HepG2 (cell line): ENCODE data around the gene LRIG1. TPM values are rescaled to one million over a fixed set of nuclear protein-coding genes. Genes with fewer than 3 reads are reported as not detected.

Experiments
- ATAC-seq: fragments of 200-7000 bp; cut with Tn5 transposase; 3 replicates; pipeline ENCODE4 v1.9.1; 2020; ENCODE audit warnings: mild to moderate bottlenecking, moderate library complexity
- BruUV-seq: library from RNA; stranded (reverse); fragments of 400-500 nt; replicated peaks from 2 replicates; lab custom pipeline; 2021; lab: Mats Ljungman, UMichigan
- CTCF ChIA-PET: fragments of 300-600 bp; formaldehyde crosslinking; extraction: SDS; loops from one replicate; lab custom pipeline; 2021; ENCODE audit warnings: low total read pairs, inconsistent platforms, low intra/inter-chr PET ratio; lab: Yijun Ruan, JAX
- POLR2A ChIA-PET: fragments of 350-600 bp; sonication (Branson Sonifier 250); formaldehyde crosslinking; loops from one replicate; lab custom pipeline; 2020; ENCODE audit warnings: antibody characterized with exemption, inconsistent platforms; lab: Yijun Ruan, JAX
- DNase-seq: peaks from one replicate; pipeline ENCODE4 v3.0.0-alpha.2; 2015; ENCODE audit warnings: low spot score
- FAIRE-seq: peaks from 3 replicates; lab custom pipeline; 2011; peaks lifted over from hg19 to GRCh38; lab: Jason Lieb, UNC
- H2AFZ ChIP-seq: one replicate; pipeline ENCODE4 v1.6.1; 2011; ENCODE audit warnings: low read length, inconsistent platforms
- H3K27ac ChIP-seq: fragments of 300-600 bp; 3 replicates; pipeline ENCODE4 v1.8.0; 2011; ENCODE audit warnings: mixed run types, mild to moderate bottlenecking, mixed read lengths, low read length, inconsistent platforms; ENCODE audit not compliant: insufficient read depth; ENCODE audit errors: extremely low read length
- H3K27me3 ChIP-seq, 2 experiments: fragments of 200-600 bp in 1 of 2; 2 replicates in 1 of 2; 3 replicates in 1 of 2; pipeline versions ENCODE4 v1.6.0 to v1.8.0; 2011; ENCODE audit warnings: low read length in 2 of 2, mild to moderate bottlenecking in 2 of 2, moderate library complexity in 2 of 2, inconsistent platforms in 1 of 2; ENCODE audit not compliant: insufficient read depth in 2 of 2, control insufficient read depth in 1 of 2
- H3K36me3 ChIP-seq, 2 experiments: fragments of 200-600 bp in 1 of 2; replicated peaks in 1 of 2; 2 replicates in 1 of 2; 3 replicates in 1 of 2; pipeline versions ENCODE4 v1.5.1 to v1.8.0; 2011; ENCODE audit warnings: low read length in 2 of 2, inconsistent platforms in 1 of 2; ENCODE audit not compliant: insufficient read depth in 2 of 2, control insufficient read depth in 1 of 2
- H3K4me1 ChIP-seq: 2 replicates; pipeline ENCODE4 v1.5.1; 2012; ENCODE audit warnings: low read length, inconsistent platforms; ENCODE audit not compliant: insufficient read depth
- H3K4me2 ChIP-seq: 2 replicates; pipeline ENCODE4 v1.6.0; 2011; ENCODE audit warnings: low read depth, low read length, inconsistent platforms
- H3K4me3 ChIP-seq, 3 experiments: fragments of 200-600 bp in 1 of 3; sonication (generic), shearing (Covaris generic) in 1 of 3; replicated peaks in 1 of 3; 2 replicates each; pipeline ENCODE4 v1.5.1; 2011 to 2016; ENCODE audit warnings: low read length in 3 of 3, inconsistent platforms in 2 of 3, low read depth in 2 of 3, mild to moderate bottlenecking in 2 of 3, control low read depth in 1 of 3, mixed read lengths in 1 of 3; ENCODE audit not compliant: insufficient read depth in 1 of 3
- H3K79me2 ChIP-seq: one replicate; pipeline ENCODE4 v1.6.1; 2011; ENCODE audit warnings: low read length, inconsistent platforms; ENCODE audit not compliant: insufficient read depth
- H3K9ac ChIP-seq: 2 replicates; pipeline ENCODE4 v1.6.0; 2011; ENCODE audit warnings: mild to moderate bottlenecking, low read depth, low read length, inconsistent platforms; ENCODE audit not compliant: insufficient read depth
- H3K9me3 ChIP-seq: 2 replicates; pipeline ENCODE4 v1.5.1; 2012; ENCODE audit warnings: mild to moderate bottlenecking, low read length
- H4K20me1 ChIP-seq: 2 replicates; pipeline ENCODE4 v1.6.0; 2011; ENCODE audit warnings: inconsistent platforms, mild to moderate bottlenecking, low read length, moderate library complexity; ENCODE audit not compliant: insufficient read depth
- ARID2 ChIP-seq: sonication (generic); formaldehyde crosslinking; IDR thresholded peaks from 2 replicates; pipeline ENCODE4 v1.8.1; 2022; ENCODE audit warnings: mild to moderate bottlenecking, missing genetic modification reagents, borderline replicate concordance
- CENPT ChIP-seq: sonication (generic); formaldehyde crosslinking; IDR thresholded peaks from 2 replicates; pipeline ENCODE4 v1.8.0; 2022; ENCODE audit warnings: low read depth, mild to moderate bottlenecking, moderate library complexity, missing genetic modification reagents
- CHD4 ChIP-seq: fragments of 200-600 bp; sonication (generic); IDR thresholded peaks from 2 replicates; pipeline ENCODE4 v1.7.0; 2017; ENCODE audit warnings: mild to moderate bottlenecking, low read length, borderline replicate concordance
- KLF12 ChIP-seq: sonication (generic); formaldehyde crosslinking; IDR thresholded peaks from 2 replicates; pipeline ENCODE4 v1.4.0; 2020; ENCODE audit warnings: missing genetic modification reagents, borderline replicate concordance
- MBD4 ChIP-seq: IDR thresholded peaks from 2 replicates; pipeline ENCODE4 v1.6.1; 2012; ENCODE audit warnings: low read length, inconsistent platforms, borderline replicate concordance
- NCOA5 ChIP-seq: sonication (generic); formaldehyde crosslinking; IDR thresholded peaks from 2 replicates; pipeline ENCODE4 v1.4.0; 2020; ENCODE audit warnings: missing genetic modification reagents
- SNAI1 ChIP-seq: sonication (generic); formaldehyde crosslinking; IDR thresholded peaks from 2 replicates; pipeline ENCODE4 v1.5.0; 2020; ENCODE audit warnings: mild to moderate bottlenecking, missing genetic modification reagents, borderline replicate concordance
- TEAD3 ChIP-seq: optimal IDR thresholded peaks from 2 replicates; pipeline ENCODE3; 2016; ENCODE audit warnings: borderline replicate concordance
- ZNF335 ChIP-seq: sonication (generic); formaldehyde crosslinking; IDR thresholded peaks from 2 replicates; pipeline ENCODE4 v1.4.0; 2020; ENCODE audit warnings: missing genetic modification reagents
- ZNF468 ChIP-seq: sonication (generic); formaldehyde crosslinking; IDR thresholded peaks from 2 replicates; pipeline ENCODE4 v1.8.0; 2022; ENCODE audit warnings: mild to moderate bottlenecking, moderate library complexity, missing genetic modification reagents
- ZNF589 ChIP-seq: sonication (generic); formaldehyde crosslinking; conservative IDR thresholded peaks from 2 replicates; pipeline ENCODE4 v1.8.0; 2022; ENCODE audit warnings: mild to moderate bottlenecking, moderate library complexity, missing genetic modification reagents
- ZNF672 ChIP-seq: sonication (generic); formaldehyde crosslinking; IDR thresholded peaks from 2 replicates; pipeline ENCODE4 v1.8.1; 2022; ENCODE audit warnings: missing genetic modification reagents
- ZNF777 ChIP-seq: sonication (generic); formaldehyde crosslinking; IDR thresholded peaks from 2 replicates; pipeline ENCODE4 v1.4.0; 2020; ENCODE audit warnings: missing genetic modification reagents
- WGBS: methylation state at CpG from one replicate; pipeline ENCODE4 v1.1.6; 2017; ENCODE audit warnings: low lambda C conversion rate; 5-methylcytosine and 5-hydroxymethylcytosine counted together
- in situ Hi-C: cut with HindIII; loops from 2 replicates; pipeline ENCODE4 v1.10.0; 2017; ENCODE audit warnings: low pct_unique_long_range_greater_than_20kb; ENCODE audit not compliant: extremely low pct_ligation_motif_present
- intact Hi-C: fragments of 100-400 bp; cut with micrococcal nuclease; formaldehyde crosslinking; loops from one replicate; pipeline ENCODE4 v1.10.0; 2022; ENCODE audit not compliant: unreplicated experiment
- polyA plus RNA-seq, 8 experiments: library from polyadenylated mRNA; depleted of rRNA in 3 of 8; stranded (reverse) in 7 of 8; unstranded in 1 of 8; fragments of >200 nt; fragmentation: Illumina TruSeq in 4 of 8; extraction: Trizol in 4 of 8; gene quantifications; 2 replicates each; pipeline versions ENCODE4 v1.2.1 to v1.2.3, GENCODE V29; 2011 to 2016; ENCODE audit warnings: low read depth in 4 of 8, missing spikeins in 1 of 8, mixed read lengths in 1 of 8; ENCODE audit not compliant: insufficient read depth in 1 of 8
- total RNA-seq, 5 experiments: library from RNA; depleted of rRNA; stranded (reverse); fragments of >200 nt; fragmentation: Illumina TruSeq; extraction: Trizol; gene quantifications; 2 replicates each; pipeline ENCODE4 v1.2.3, GENCODE V29; 2016; ENCODE audit warnings: low read depth in 1 of 5
- TF ChIP-seq, protein P1 (sequence below): sonication (generic); formaldehyde crosslinking; IDR thresholded peaks from 2 replicates; pipeline ENCODE4 v1.5.0; 2020; ENCODE audit warnings: missing genetic modification reagents
- TF ChIP-seq, protein P2 (sequence below): sonication (generic); formaldehyde crosslinking; IDR thresholded peaks from 2 replicates; pipeline ENCODE4 v1.4.0; 2020; ENCODE audit warnings: missing genetic modification reagents, mild to moderate bottlenecking, borderline replicate concordance
- TF ChIP-seq, protein P3 (sequence below): sonication (generic); formaldehyde crosslinking; IDR thresholded peaks from 2 replicates; pipeline ENCODE4 v1.4.0; 2020; ENCODE audit warnings: mild to moderate bottlenecking, missing genetic modification reagents

The LRIG1 gene
- total and polyA plus RNA-seq, 2 of the 13 experiments (the other 11 are each of a cell fraction or from before 2014, with no cell fraction given): 17.8 to 24.8 TPM

DNA sequence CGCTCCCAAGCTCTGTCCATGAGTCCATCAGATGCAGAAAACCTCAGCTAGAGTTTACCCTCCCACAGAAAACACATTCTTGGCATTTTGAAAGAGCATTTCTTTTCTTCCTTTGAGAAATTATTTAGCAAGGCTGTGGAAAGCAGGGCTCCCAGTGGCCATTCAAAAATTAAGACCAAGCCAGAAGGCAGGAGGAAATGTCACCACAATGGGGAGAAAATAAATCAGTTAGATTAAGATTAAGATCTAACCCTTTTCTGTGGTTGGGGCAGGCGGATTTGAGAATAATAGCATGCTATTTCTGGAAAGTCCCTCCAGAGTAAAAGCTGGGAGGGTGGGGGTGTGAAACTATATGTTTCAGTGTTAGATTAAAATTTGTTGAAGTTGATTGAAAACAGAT, 20.2 kb downstream of the LRIG1 start:
- intact Hi-C loops (loop anchor here (1.0 to 5.0 kb wide), 3 partner anchors 15 to 73 kb away; no protein-coding TSS in a partner anchor), in situ Hi-C loops (no loop called here)
- Histone ChIP-seq H3K4me3 (peak overlapping the region in 2 of 3 experiments; percentile 35 to 61; a peak in 2 of 6 replicates), H3K27me3 (no peaks in the 10 kb centered on the region), H4K20me1 (no peaks in the 10 kb centered on the region), H3K27ac (peak overlapping the region; percentile 99), H3K9ac (peak overlapping the region; percentile 66), H3K4me1 (peaks cover 97% of the 10 kb centered on the region), H3K4me2 (peak overlapping the region; percentile 89), H3K36me3 (no peaks in the 10 kb centered on the region), H3K9me3 (no peaks in the 10 kb centered on the region), H2AFZ (no peak overlapping the region), H3K79me2 (peaks cover 87% of the 10 kb centered on the region)
- POLR2A ChIA-PET: interaction anchor here (0.6 to 7.6 kb wide), 11 partner anchors 11 to 329 kb away, joined by 3 to 115 read pairs (median 8); partner anchors contain the start of gene LRIG1
- no peak for FAIRE-seq
- BruUV-seq: TSS peak; percentile 64
- ATAC-seq: peak; percentile 19
- peak; percentile 45 for DNase-seq
- WGBS: 13% methylated on average over 2 of the region's 2 CpGs
- CTCF ChIA-PET: no interaction called here
- 0 out of 2 replicates have a peak, but pooled peaks have one; percentile 25 for TF ChIP-seq ZNF672
- 0 out of 2 replicates have a peak, but pooled peaks have one; percentile 25 for TF ChIP-seq SNAI1 (CRISPR knock-in tag)
- no peak for TF ChIP-seq ZNF468 (CRISPR knock-in tag)
- no peak for TF ChIP-seq ZNF335 (CRISPR knock-in tag)
- 0 out of 2 replicates have a peak, but pooled peaks have one; percentile 30 for TF ChIP-seq ZNF777 (CRISPR knock-in tag)
- 0 out of 2 replicates have a peak, but pooled peaks have one; percentile 5 for TF ChIP-seq MBD4
- peak; percentile 45; the same call in 1 of the 2 replicates for TF ChIP-seq KLF12 (CRISPR knock-in tag)
- no peak for TF ChIP-seq NCOA5 (CRISPR knock-in tag)
- peak; percentile 35; the same call in 1 of the 2 replicates for TF ChIP-seq CHD4
- TF ChIP-seq CENPT (CRISPR knock-in tag): no peak
- TF ChIP-seq, protein P1, sequence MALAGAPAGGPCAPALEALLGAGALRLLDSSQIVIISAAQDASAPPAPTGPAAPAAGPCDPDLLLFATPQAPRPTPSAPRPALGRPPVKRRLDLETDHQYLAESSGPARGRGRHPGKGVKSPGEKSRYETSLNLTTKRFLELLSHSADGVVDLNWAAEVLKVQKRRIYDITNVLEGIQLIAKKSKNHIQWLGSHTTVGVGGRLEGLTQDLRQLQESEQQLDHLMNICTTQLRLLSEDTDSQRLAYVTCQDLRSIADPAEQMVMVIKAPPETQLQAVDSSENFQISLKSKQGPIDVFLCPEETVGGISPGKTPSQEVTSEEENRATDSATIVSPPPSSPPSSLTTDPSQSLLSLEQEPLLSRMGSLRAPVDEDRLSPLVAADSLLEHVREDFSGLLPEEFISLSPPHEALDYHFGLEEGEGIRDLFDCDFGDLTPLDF (CRISPR knock-in tag): peak; percentile 56; the same call in 1 of the 2 replicates
- TF ChIP-seq, protein P2, sequence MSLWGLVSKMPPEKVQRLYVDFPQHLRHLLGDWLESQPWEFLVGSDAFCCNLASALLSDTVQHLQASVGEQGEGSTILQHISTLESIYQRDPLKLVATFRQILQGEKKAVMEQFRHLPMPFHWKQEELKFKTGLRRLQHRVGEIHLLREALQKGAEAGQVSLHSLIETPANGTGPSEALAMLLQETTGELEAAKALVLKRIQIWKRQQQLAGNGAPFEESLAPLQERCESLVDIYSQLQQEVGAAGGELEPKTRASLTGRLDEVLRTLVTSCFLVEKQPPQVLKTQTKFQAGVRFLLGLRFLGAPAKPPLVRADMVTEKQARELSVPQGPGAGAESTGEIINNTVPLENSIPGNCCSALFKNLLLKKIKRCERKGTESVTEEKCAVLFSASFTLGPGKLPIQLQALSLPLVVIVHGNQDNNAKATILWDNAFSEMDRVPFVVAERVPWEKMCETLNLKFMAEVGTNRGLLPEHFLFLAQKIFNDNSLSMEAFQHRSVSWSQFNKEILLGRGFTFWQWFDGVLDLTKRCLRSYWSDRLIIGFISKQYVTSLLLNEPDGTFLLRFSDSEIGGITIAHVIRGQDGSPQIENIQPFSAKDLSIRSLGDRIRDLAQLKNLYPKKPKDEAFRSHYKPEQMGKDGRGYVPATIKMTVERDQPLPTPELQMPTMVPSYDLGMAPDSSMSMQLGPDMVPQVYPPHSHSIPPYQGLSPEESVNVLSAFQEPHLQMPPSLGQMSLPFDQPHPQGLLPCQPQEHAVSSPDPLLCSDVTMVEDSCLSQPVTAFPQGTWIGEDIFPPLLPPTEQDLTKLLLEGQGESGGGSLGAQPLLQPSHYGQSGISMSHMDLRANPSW: peak; percentile 70; the same call in 1 of the 2 replicates
- TF ChIP-seq, protein P3, sequence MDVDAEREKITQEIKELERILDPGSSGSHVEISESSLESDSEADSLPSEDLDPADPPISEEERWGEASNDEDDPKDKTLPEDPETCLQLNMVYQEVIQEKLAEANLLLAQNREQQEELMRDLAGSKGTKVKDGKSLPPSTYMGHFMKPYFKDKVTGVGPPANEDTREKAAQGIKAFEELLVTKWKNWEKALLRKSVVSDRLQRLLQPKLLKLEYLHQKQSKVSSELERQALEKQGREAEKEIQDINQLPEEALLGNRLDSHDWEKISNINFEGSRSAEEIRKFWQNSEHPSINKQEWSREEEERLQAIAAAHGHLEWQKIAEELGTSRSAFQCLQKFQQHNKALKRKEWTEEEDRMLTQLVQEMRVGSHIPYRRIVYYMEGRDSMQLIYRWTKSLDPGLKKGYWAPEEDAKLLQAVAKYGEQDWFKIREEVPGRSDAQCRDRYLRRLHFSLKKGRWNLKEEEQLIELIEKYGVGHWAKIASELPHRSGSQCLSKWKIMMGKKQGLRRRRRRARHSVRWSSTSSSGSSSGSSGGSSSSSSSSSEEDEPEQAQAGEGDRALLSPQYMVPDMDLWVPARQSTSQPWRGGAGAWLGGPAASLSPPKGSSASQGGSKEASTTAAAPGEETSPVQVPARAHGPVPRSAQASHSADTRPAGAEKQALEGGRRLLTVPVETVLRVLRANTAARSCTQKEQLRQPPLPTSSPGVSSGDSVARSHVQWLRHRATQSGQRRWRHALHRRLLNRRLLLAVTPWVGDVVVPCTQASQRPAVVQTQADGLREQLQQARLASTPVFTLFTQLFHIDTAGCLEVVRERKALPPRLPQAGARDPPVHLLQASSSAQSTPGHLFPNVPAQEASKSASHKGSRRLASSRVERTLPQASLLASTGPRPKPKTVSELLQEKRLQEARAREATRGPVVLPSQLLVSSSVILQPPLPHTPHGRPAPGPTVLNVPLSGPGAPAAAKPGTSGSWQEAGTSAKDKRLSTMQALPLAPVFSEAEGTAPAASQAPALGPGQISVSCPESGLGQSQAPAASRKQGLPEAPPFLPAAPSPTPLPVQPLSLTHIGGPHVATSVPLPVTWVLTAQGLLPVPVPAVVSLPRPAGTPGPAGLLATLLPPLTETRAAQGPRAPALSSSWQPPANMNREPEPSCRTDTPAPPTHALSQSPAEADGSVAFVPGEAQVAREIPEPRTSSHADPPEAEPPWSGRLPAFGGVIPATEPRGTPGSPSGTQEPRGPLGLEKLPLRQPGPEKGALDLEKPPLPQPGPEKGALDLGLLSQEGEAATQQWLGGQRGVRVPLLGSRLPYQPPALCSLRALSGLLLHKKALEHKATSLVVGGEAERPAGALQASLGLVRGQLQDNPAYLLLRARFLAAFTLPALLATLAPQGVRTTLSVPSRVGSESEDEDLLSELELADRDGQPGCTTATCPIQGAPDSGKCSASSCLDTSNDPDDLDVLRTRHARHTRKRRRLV (CRISPR knock-in tag): no peak
- TF ChIP-seq ZNF589 (CRISPR knock-in tag): 0 out of 2 replicates have a peak, but pooled peaks have one; percentile 41
- 0 out of 2 replicates have a peak, but pooled peaks have one; percentile 39 for TF ChIP-seq ARID2 (CRISPR knock-in tag)
- peak; percentile 22 for TF ChIP-seq TEAD3
